HepG2 (cell line): ENCODE data around the gene CUL9. TPM values are rescaled to one million over a fixed set of nuclear protein-coding genes. Genes with fewer than 3 reads are reported as not detected.
A peak's percentile ranks its signal among the peaks of the same experiment; 100 is the strongest.

Source experiments
- ARID3A ChIP-seq: IDR thresholded peaks from 2 replicates; pipeline ENCODE4 v1.6.1; 2012; ENCODE audit warnings: low read depth, low read length, improper control_type of control experiment
- KAT7 ChIP-seq: IDR thresholded peaks from 2 replicates; pipeline ENCODE4 v1.6.1; 2018; ENCODE audit warnings: borderline replicate concordance, missing compliant biosample characterization
- KDM4B ChIP-seq: sonication (generic); formaldehyde crosslinking; IDR thresholded peaks from 2 replicates; pipeline ENCODE4 v1.4.0; 2020; ENCODE audit warnings: missing genetic modification reagents
- KIAA2018 ChIP-seq: sonication (generic); formaldehyde crosslinking; IDR thresholded peaks from 2 replicates; pipeline ENCODE4 v1.5.0; 2020; ENCODE audit warnings: mild to moderate bottlenecking, missing genetic modification reagents, borderline replicate concordance
- SALL1 ChIP-seq: sonication (generic); formaldehyde crosslinking; IDR thresholded peaks from 2 replicates; pipeline ENCODE4 v1.8.0; 2022; ENCODE audit warnings: mild to moderate bottlenecking, missing genetic modification reagents
- SP5 ChIP-seq: IDR thresholded peaks from 2 replicates; pipeline ENCODE4 v1.6.1; 2016; ENCODE audit warnings: low read depth, borderline replicate concordance
- TOPORS ChIP-seq: sonication (generic); formaldehyde crosslinking; IDR thresholded peaks from 2 replicates; pipeline ENCODE4 v1.8.0; 2023; ENCODE audit warnings: mild to moderate bottlenecking, missing genetic modification reagents
- ZFYVE20 ChIP-seq: sonication (generic); formaldehyde crosslinking; IDR thresholded peaks from 2 replicates; pipeline ENCODE4 v1.8.0; 2023; ENCODE audit warnings: low read depth, mild to moderate bottlenecking, moderate library complexity, missing genetic modification reagents, borderline replicate concordance
- ZNF292 ChIP-seq: sonication (generic); formaldehyde crosslinking; IDR thresholded peaks from 2 replicates; pipeline ENCODE4 v1.8.1; 2022; ENCODE audit warnings: mild to moderate bottlenecking, low read depth, missing genetic modification reagents, borderline replicate concordance
- ZNF484 ChIP-seq: sonication (generic); formaldehyde crosslinking; IDR thresholded peaks from 2 replicates; pipeline ENCODE4 v1.5.1; 2020; ENCODE audit warnings: mild to moderate bottlenecking, low read depth, missing genetic modification reagents, borderline replicate concordance
- ZNF782 ChIP-seq: sonication (generic); formaldehyde crosslinking; IDR thresholded peaks from 2 replicates; pipeline ENCODE4 v1.4.0; 2020; ENCODE audit warnings: missing genetic modification reagents, mild to moderate bottlenecking, borderline replicate concordance
- polyA plus RNA-seq, 8 experiments: library from polyadenylated mRNA; depleted of rRNA in 3 of 8; stranded (reverse) in 7 of 8; unstranded in 1 of 8; fragments of >200 nt; fragmentation: Illumina TruSeq in 4 of 8; extraction: Trizol in 4 of 8; gene quantifications; 2 replicates each; pipeline versions ENCODE4 v1.2.1 to v1.2.3, GENCODE V29; 2011 to 2016; ENCODE audit warnings: low read depth in 4 of 8, missing spikeins in 1 of 8, mixed read lengths in 1 of 8; ENCODE audit not compliant: insufficient read depth in 1 of 8
- total RNA-seq, 5 experiments: library from RNA; depleted of rRNA; stranded (reverse); fragments of >200 nt; fragmentation: Illumina TruSeq; extraction: Trizol; gene quantifications; 2 replicates each; pipeline ENCODE4 v1.2.3, GENCODE V29; 2016; ENCODE audit warnings: low read depth in 1 of 5
- TF ChIP-seq, protein P1 (sequence below): sonication (generic); formaldehyde crosslinking; IDR thresholded peaks from 2 replicates; pipeline ENCODE4 v1.4.0; 2020; ENCODE audit warnings: missing genetic modification reagents, borderline replicate concordance

Gene CUL9
- total and polyA plus RNA-seq, 2 of the 13 experiments (the other 11 are each of a cell fraction or from before 2014, with no cell fraction given): 11.4 to 13.7 TPM

GRCh38 chr6:43174263-43175112, 7.5 kb upstream of the CUL9 start (continued):
- TF ChIP-seq, protein P1, sequence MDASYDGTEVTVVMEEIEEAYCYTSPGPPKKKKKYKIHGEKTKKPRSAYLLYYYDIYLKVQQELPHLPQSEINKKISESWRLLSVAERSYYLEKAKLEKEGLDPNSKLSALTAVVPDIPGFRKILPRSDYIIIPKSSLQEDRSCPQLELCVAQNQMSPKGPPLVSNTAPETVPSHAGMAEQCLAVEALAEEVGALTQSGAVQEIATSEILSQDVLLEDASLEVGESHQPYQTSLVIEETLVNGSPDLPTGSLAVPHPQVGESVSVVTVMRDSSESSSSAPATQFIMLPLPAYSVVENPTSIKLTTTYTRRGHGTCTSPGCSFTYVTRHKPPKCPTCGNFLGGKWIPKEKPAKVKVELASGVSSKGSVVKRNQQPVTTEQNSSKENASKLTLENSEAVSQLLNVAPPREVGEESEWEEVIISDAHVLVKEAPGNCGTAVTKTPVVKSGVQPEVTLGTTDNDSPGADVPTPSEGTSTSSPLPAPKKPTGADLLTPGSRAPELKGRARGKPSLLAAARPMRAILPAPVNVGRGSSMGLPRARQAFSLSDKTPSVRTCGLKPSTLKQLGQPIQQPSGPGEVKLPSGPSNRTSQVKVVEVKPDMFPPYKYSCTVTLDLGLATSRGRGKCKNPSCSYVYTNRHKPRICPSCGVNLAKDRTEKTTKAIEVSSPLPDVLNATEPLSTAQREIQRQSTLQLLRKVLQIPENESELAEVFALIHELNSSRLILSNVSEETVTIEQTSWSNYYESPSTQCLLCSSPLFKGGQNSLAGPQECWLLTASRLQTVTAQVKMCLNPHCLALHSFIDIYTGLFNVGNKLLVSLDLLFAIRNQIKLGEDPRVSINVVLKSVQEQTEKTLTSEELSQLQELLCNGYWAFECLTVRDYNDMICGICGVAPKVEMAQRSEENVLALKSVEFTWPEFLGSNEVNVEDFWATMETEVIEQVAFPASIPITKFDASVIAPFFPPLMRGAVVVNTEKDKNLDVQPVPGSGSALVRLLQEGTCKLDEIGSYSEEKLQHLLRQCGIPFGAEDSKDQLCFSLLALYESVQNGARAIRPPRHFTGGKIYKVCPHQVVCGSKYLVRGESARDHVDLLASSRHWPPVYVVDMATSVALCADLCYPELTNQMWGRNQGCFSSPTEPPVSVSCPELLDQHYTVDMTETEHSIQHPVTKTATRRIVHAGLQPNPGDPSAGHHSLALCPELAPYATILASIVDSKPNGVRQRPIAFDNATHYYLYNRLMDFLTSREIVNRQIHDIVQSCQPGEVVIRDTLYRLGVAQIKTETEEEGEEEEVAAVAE (CRISPR knock-in tag): peak; percentile 98
- no peak for TF ChIP-seq TOPORS (CRISPR knock-in tag)
- TF ChIP-seq ZNF292 (CRISPR knock-in tag): no peak; the same call in 1 of the 2 replicates
- no peak for TF ChIP-seq KIAA2018
- TF ChIP-seq KDM4B (CRISPR knock-in tag): peak; percentile 74; the same call in 1 of the 2 replicates
- TF ChIP-seq SALL1 (CRISPR knock-in tag): peak; percentile 77
- TF ChIP-seq ZNF782 (CRISPR knock-in tag): 0 out of 2 replicates have a peak, but pooled peaks have one; percentile 44
- peak; percentile 65 for TF ChIP-seq SP5 (CRISPR knock-in tag)
- TF ChIP-seq ARID3A: no peak
- no peak for TF ChIP-seq ZNF484 (CRISPR knock-in tag)
- no peak for TF ChIP-seq KAT7 (CRISPR knock-in tag)
- TF ChIP-seq ZFYVE20 (CRISPR knock-in tag): no peak
